ENCODE measurements around the gene KRTAP12-4.

The KRTAP12-4 gene

GRCh38 chr21:44654576-44655175 lies at the start of gene KRTAP12-4:
TSS of gene KRTAP12-4 (minus strand) at chr21:44654659. CDS start at chr21:44654614, 45 bp downstream.
- DNase-seq (ENCODE audit: low read depth, low spot score): no peak
- ChIA-PET POLR2A (no interaction called here), CTCF (no interaction called here)

GRCh38 chr21:44703731-44704635 lies 49.5 kb upstream of the KRTAP12-4 start:
- H3K4me3 ChIP-seq (ENCODE audit: low read depth, low read length): no peak overlapping the region
- ChIA-PET CTCF (no interaction called here), POLR2A (no interaction called here)
- TF ChIP-seq CTCF (IDR thresholded peaks at IDR 0.05; ENCODE audit: insufficient read depth, low read length, missing control alignments): no peak
- no peak for DNase-seq (ENCODE audit: low read depth, low spot score)

More at GRCh38 chr21:44654576-44655175, at the start of gene KRTAP12-4:
- no peak for TF ChIP-seq CTCF (IDR thresholded peaks at IDR 0.05; ENCODE audit: insufficient read depth, low read length, missing control alignments)
- no peak within 1 kb of the TSS for H3K4me3 ChIP-seq (ENCODE audit: low read depth, low read length)

- CTCF ChIA-PET: interaction anchor here (1.2 kb wide), 1 partner anchor 10 kb away, joined by 3 read pairs; no protein-coding TSS in a partner anchor
- DNase-seq (ENCODE audit: low read depth, low spot score): no peak
- no peak for TF ChIP-seq CTCF (IDR thresholded peaks at IDR 0.05; ENCODE audit: insufficient read depth, low read length, missing control alignments)
- no peak overlapping the region for H3K4me3 ChIP-seq (ENCODE audit: low read depth, low read length)
- POLR2A ChIA-PET: no interaction called here
These were observed 48.7 kb upstream of the KRTAP12-4 start for GRCh38 chr21:44702973-44703730.

- no peak for TF ChIP-seq CTCF (IDR thresholded peaks at IDR 0.05; ENCODE audit: insufficient read depth, low read length, missing control alignments)
- ChIA-PET CTCF (interaction anchor here (1.2 kb wide), 1 partner anchor 9 kb away, joined by 3 read pairs; no protein-coding TSS in a partner anchor), POLR2A (no interaction called here)
- DNase-seq (ENCODE audit: low read depth, low spot score): no peak
- H3K4me3 ChIP-seq (ENCODE audit: low read depth, low read length): no peak overlapping the region
These were observed 47.9 kb upstream of the KRTAP12-4 start for GRCh38 chr21:44702111-44702972.

GRCh38 chr21:44701541-44701940 lies 47.1 kb upstream of the KRTAP12-4 start:
- H3K4me3 ChIP-seq (ENCODE audit: low read depth, low read length): no peak overlapping the region
- ChIA-PET POLR2A (no interaction called here), CTCF (interaction anchor here (1.2 kb wide), 1 partner anchor 8 kb away, joined by 3 read pairs; no protein-coding TSS in a partner anchor)
- TF ChIP-seq CTCF (IDR thresholded peaks at IDR 0.05; ENCODE audit: insufficient read depth, low read length, missing control alignments): no peak
- no peak for DNase-seq (ENCODE audit: low read depth, low spot score)
